ENCODE measurements around the gene SERTAD2.

GRCh38 chr2:64698177-64698643 is 44.5 kb upstream of the SERTAD2 start:
- TF ChIP-seq CTCF (IDR thresholded peaks at IDR 0.05 in 8 of 11, conservative IDR thresholded peaks at IDR 0.05 in 3 of 11) (no peak), POLR2A (IDR thresholded peaks at IDR 0.05) (no peak), POLR2AphosphoS5 (IDR thresholded peaks at IDR 0.05) (no peak)
